ENCODE measurements around the gene GBF1.
A peak's percentile ranks its signal among the peaks of the same experiment; 100 is the strongest.

GBF1 gene

GRCh38 chr10:102394801-102395399 is 149.6 kb downstream of the GBF1 start:
- DNase-seq (ENCODE audit: low read depth in 4 of 4, low spot score in 1 of 4): peak in 2 of 4 experiments; percentile 31 to 53

- DNase-seq (ENCODE audit: low read depth in 4 of 4, low spot score in 1 of 4): peak; percentile 79 to 89 (median 86)
These were observed 150.3 kb downstream of the GBF1 start, which contains the start of gene NFKB2 for GRCh38 chr10:102395400-102396316. Gene NFKB2, plus strand, starts transcription at chr10:102395705. Its CDS starts 255 bp downstream, at chr10:102395960.

- no peak for DNase-seq (ENCODE audit: low read depth in 4 of 4, low spot score in 1 of 4)
These were observed 151.0 kb downstream of the GBF1 start for GRCh38 chr10:102396317-102396650.

- no peak for DNase-seq (ENCODE audit: low read depth in 4 of 4, low spot score in 1 of 4)
These were observed 151.4 kb downstream of the GBF1 start for GRCh38 chr10:102396730-102397151.

GRCh38 chr10:102397222-102398171 is 152.2 kb downstream of the GBF1 start:
- no peak for DNase-seq (ENCODE audit: low read depth in 4 of 4, low spot score in 1 of 4)

- no peak for DNase-seq (ENCODE audit: low read depth in 4 of 4, low spot score in 1 of 4)
These were observed 153.1 kb downstream of the GBF1 start for GRCh38 chr10:102398172-102399020.

- DNase-seq (ENCODE audit: low read depth in 4 of 4, low spot score in 1 of 4): peak in 3 of 4 experiments; percentile 77 to 82 (median 79)
These were observed 154.1 kb downstream of the GBF1 start for GRCh38 chr10:102399217-102400021.

GRCh38 chr10:102400076-102400475 is 154.7 kb downstream of the GBF1 start:
- DNase-seq (ENCODE audit: low read depth in 4 of 4, low spot score in 1 of 4): no peak

- no peak for DNase-seq (ENCODE audit: low read depth in 4 of 4, low spot score in 1 of 4)
These were observed 155.4 kb downstream of the GBF1 start for GRCh38 chr10:102400598-102401341.

GRCh38 chr10:102401342-102401654 is 156.0 kb downstream of the GBF1 start:
- DNase-seq (ENCODE audit: low read depth in 4 of 4, low spot score in 1 of 4): no peak

- DNase-seq (ENCODE audit: low read depth in 4 of 4, low spot score in 1 of 4): no peak
These were observed 156.6 kb downstream of the GBF1 start for GRCh38 chr10:102401735-102402511.

GRCh38 chr10:102402512-102402896 is 157.2 kb downstream of the GBF1 start:
- no peak for DNase-seq (ENCODE audit: low read depth in 4 of 4, low spot score in 1 of 4)

- DNase-seq (ENCODE audit: low read depth in 4 of 4, low spot score in 1 of 4): no peak
These were observed 157.8 kb downstream of the GBF1 start for GRCh38 chr10:102403115-102403514.

GRCh38 chr10:102404361-102405107 is 159.2 kb downstream of the GBF1 start:
- DNase-seq (ENCODE audit: low read depth in 4 of 4, low spot score in 1 of 4): no peak

GRCh38 chr10:102405108-102405571 is 159.8 kb downstream of the GBF1 start:
- no peak for DNase-seq (ENCODE audit: low read depth in 4 of 4, low spot score in 1 of 4)

- DNase-seq (ENCODE audit: low read depth in 4 of 4, low spot score in 1 of 4): no peak
These were observed 160.3 kb downstream of the GBF1 start for GRCh38 chr10:102405632-102406031.

- DNase-seq (ENCODE audit: low read depth in 4 of 4, low spot score in 1 of 4): no peak
These were observed 161.5 kb downstream of the GBF1 start for GRCh38 chr10:102406815-102407214.

Data from stimulated activated CD4-positive, alpha-beta T cell treated with anti-CD3 and anti-CD28 coated beads, Interleukin-1b, Interleukin-23, amount 100 ng/mL, for 24 hours (primary cell).